Hepatocyte (in vitro differentiated cells): ENCODE results near the gene STAC2. TPM values are rescaled to one million over a fixed set of nuclear protein-coding genes. Genes with fewer than 3 reads are reported as not detected.

Experiments used
- DNase-seq: peaks from one replicate; pipeline ENCODE4 v3.0.0-alpha.2; 2016; ENCODE audit warnings: low spot score
- H2AFZ ChIP-seq: fragments of 200-600 bp; sonication (generic); 2 replicates; pipeline ENCODE4 v1.6.0; 2016; ENCODE audit warnings: antibody characterized with exemption, mild to moderate bottlenecking
- H3K27ac ChIP-seq: fragments of 200-600 bp; sonication (generic); 2 replicates; pipeline ENCODE4 v1.5.1; 2016; ENCODE audit warnings: mild to moderate bottlenecking
- H3K27me3 ChIP-seq: fragments of 200-600 bp; sonication (generic); 2 replicates; pipeline ENCODE4 v1.6.1; 2016
- H3K36me3 ChIP-seq: fragments of 200-600 bp; sonication (generic); replicated peaks from 2 replicates; pipeline ENCODE4 v1.5.1; 2016; ENCODE audit warnings: low read depth; ENCODE audit not compliant: insufficient read depth
- H3K4me1 ChIP-seq: fragments of 200-600 bp; sonication (generic); 2 replicates; pipeline ENCODE4 v1.5.1; 2016; ENCODE audit warnings: mild to moderate bottlenecking, moderate library complexity; ENCODE audit not compliant: insufficient read depth
- H3K4me2 ChIP-seq: fragments of 200-600 bp; sonication (generic); 2 replicates; pipeline ENCODE4 v1.6.0; 2016
- H3K4me3 ChIP-seq: fragments of 200-600 bp; sonication (generic); 2 replicates; pipeline ENCODE4 v1.5.1; 2016; ENCODE audit warnings: mild to moderate bottlenecking
- H3K79me2 ChIP-seq: fragments of 200-600 bp; sonication (generic); 2 replicates; pipeline ENCODE4 v1.6.0; 2017; ENCODE audit warnings: mild to moderate bottlenecking
- H3K9me2 ChIP-seq: fragments of 200-600 bp; sonication (generic); replicated peaks from 2 replicates; pipeline ENCODE4 v1.6.0; 2017; ENCODE audit warnings: mild to moderate bottlenecking; ENCODE audit not compliant: insufficient read depth
- H3K9me3 ChIP-seq: fragments of 200-600 bp; sonication (generic); 2 replicates; pipeline ENCODE4 v1.5.1; 2016; ENCODE audit warnings: low read depth, mild to moderate bottlenecking
- H4K20me1 ChIP-seq: fragments of 200-600 bp; sonication (generic); 2 replicates; pipeline ENCODE4 v1.6.0; 2016; ENCODE audit warnings: mild to moderate bottlenecking; ENCODE audit not compliant: insufficient read depth, poor library complexity, severe bottlenecking
- CTCF ChIP-seq: fragments of 200-600 bp; sonication (generic); IDR thresholded peaks from 2 replicates; pipeline ENCODE4 v1.5.1; 2016; ENCODE audit warnings: antibody characterized with exemption, mild to moderate bottlenecking; ENCODE audit not compliant: poor library complexity
- EZH2 ChIP-seq: fragments of 200-600 bp; sonication (generic); IDR thresholded peaks from 2 replicates; pipeline ENCODE4 v1.6.1; 2016; ENCODE audit warnings: antibody characterized with exemption, mild to moderate bottlenecking, borderline replicate concordance
- EZH2phosphoT487 ChIP-seq: fragments of 200-600 bp; sonication (generic); IDR thresholded peaks from one replicate; pipeline ENCODE4 v1.6.1; 2018; ENCODE audit warnings: antibody characterized with exemption, mild to moderate bottlenecking, low read depth, moderate library complexity; ENCODE audit not compliant: unreplicated experiment, severe bottlenecking
- WGBS: methylation state at CpG from one replicate; pipeline ENCODE4 v1.1.6; 2016; ENCODE audit warnings: low lambda C conversion rate; ENCODE audit errors: missing lambda C conversion rate; 5-methylcytosine and 5-hydroxymethylcytosine counted together
- polyA plus RNA-seq: library from polyadenylated mRNA; unstranded; fragments of >200 nt; fragmentation: Nextera tagmentation; extraction: Ambion mirVana; gene quantifications from 2 replicates; pipeline ENCODE4 v1.2.1, GENCODE V29; 2016
- total RNA-seq: library from RNA; depleted of rRNA; stranded (reverse); fragments of >200 nt; gene quantifications from 2 replicates; pipeline ENCODE4 v1.2.3, GENCODE V29; 2014

STAC2 gene
- total and polyA plus RNA-seq, 2 experiments from 2014 or later: 0.31 TPM; not detected in 1

- Histone ChIP-seq H4K20me1 (no peaks in the 10 kb centered on the region), H3K4me3 (no peak overlapping the region), H3K4me2 (no peak overlapping the region), H3K27me3 (no peaks in the 10 kb centered on the region), H3K27ac (no peak overlapping the region), H3K9me2 (no peaks in the 10 kb centered on the region), H3K36me3 (no peaks in the 10 kb centered on the region), H2AFZ (no peak overlapping the region), H3K79me2 (no peaks in the 10 kb centered on the region), H3K4me1 (peaks cover 13% of the 10 kb centered on the region), H3K9me3 (no peaks in the 10 kb centered on the region)
- no peak for DNase-seq
- TF ChIP-seq EZH2 (no peak), CTCF (no peak), EZH2phosphoT487 (no peak)
- 85% methylated on average over 15 of the region's 15 CpGs for WGBS
Observed at GRCh38 chr17:39238311-39238972, 12.7 kb upstream of the STAC2 start.

GRCh38 chr17:39237586-39237985 lies 11.8 kb upstream of the STAC2 start:
- Histone ChIP-seq H3K27ac (no peak overlapping the region), H2AFZ (no peak overlapping the region), H3K9me3 (no peaks in the 10 kb centered on the region), H3K9me2 (no peaks in the 10 kb centered on the region), H3K4me3 (no peak overlapping the region), H3K79me2 (no peaks in the 10 kb centered on the region), H3K4me1 (peaks cover 13% of the 10 kb centered on the region), H4K20me1 (no peaks in the 10 kb centered on the region), H3K27me3 (no peaks in the 10 kb centered on the region), H3K36me3 (no peaks in the 10 kb centered on the region), H3K4me2 (no peak overlapping the region)
- WGBS: 63% methylated on average over 5 of the region's 7 CpGs
- no peak for TF ChIP-seq CTCF
- DNase-seq: peak; percentile 5

- WGBS: 71% methylated on average over 6 of the region's 6 CpGs
- Histone ChIP-seq H3K4me3 (no peak overlapping the region), H3K4me2 (no peak overlapping the region), H3K36me3 (no peaks in the 10 kb centered on the region), H3K79me2 (no peaks in the 10 kb centered on the region), H4K20me1 (no peaks in the 10 kb centered on the region), H3K27ac (no peak overlapping the region), H2AFZ (no peak overlapping the region), H3K9me2 (no peaks in the 10 kb centered on the region), H3K27me3 (no peaks in the 10 kb centered on the region), H3K4me1 (peaks cover 13% of the 10 kb centered on the region), H3K9me3 (no peaks in the 10 kb centered on the region)
- TF ChIP-seq EZH2phosphoT487 (no peak), EZH2 (no peak), CTCF (no peak)
- peak; percentile 7 for DNase-seq
Observed at GRCh38 chr17:39236981-39237441, 11.3 kb upstream of the STAC2 start.
